GM18870 (cell line): Measurements from ENCODE around the gene TBC1D5.
"Not testable (repeated sequence)": the region's sequence is repeated elsewhere in the genome, so short reads cannot be mapped to it uniquely, and the experiment has no call there.

Experiments
- ATAC-seq: cut with Tn5 transposase; IDR thresholded peaks from one replicate; pipeline ENCODE4 v1.9.1; 2021; ENCODE audit warnings: moderate library complexity; ENCODE audit not compliant: unreplicated experiment

TBC1D5 gene

DNA sequence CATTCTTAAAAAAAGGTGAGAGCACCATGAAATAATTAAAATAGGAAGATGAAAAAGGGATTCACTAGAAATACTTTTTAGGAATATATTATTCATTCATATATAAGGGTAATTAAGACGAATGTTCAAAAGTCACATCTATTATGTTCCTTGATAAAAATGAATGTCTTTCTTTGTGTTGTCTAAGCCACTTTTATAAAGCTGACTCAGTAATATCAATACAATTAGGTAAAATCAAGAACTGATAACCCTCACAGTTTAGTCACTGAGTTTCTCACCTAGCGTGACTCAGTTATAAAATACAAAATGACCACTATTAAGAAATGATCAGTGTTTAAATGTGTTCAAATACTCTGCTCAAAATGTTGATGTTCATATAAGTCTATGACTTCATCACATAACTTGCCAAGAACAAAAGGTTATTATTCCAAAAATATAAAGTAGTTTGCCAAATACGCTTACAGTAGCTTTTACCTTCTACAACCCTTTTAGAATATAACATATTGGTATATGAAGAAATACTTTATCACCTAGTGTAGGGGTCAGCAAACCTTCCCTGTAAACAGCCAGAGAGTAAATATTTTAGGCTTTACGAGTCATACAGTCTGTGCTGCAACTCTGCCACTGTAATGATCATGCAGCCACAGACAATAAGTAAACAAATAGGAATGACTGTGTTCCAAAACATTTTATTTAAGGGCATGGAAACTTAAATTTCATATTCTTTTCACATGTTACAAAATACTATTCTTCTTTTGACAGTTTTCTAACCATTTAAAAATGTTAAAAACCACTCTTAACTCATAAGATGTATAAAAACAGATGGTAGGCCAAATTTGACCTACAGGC is 369.8 kb downstream of the TBC1D5 start:
- ATAC-seq, result no peak

DNA sequence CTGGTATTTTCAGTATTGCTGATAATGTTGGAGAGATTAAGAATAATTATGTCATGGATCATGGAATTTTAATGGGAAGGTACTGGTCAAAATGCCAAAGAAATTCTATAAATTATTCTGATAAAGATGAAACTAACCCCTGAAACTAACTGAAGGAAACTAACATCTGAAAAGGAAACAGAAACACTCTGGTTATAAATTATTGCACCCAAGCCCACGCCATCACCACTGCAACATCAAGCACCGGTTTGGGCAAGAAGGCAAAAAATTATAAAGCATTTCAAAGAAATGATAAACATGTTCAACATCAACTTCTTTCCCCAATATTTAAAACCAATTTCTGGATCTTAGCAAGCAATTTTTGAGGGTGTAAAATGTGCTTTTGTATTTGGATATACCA is 372.5 kb downstream of the TBC1D5 start:
- ATAC-seq, result no peak

GRCh38 chr3:17367171-17367570 is 375.3 kb downstream of the TBC1D5 start:
- no peak for ATAC-seq

DNA sequence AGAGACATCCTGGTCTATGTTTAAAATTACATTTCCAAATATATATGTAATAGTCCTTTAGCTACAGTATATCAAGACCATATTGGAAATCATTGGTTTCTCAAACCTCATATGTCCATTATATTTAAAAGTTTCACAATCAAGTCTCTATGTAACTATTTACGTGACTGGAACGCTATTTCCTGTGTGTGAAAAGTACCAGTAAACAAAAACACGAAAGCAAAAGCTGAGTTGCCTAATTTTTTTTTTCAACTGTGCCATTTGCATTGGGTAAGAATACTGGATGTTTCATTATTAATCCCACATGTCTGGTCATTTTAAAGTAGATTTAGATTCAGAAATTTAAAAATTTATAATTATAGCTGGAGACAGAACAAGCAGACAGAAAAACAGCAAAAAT is 381.4 kb downstream of the TBC1D5 start:
- no peak for ATAC-seq

DNA sequence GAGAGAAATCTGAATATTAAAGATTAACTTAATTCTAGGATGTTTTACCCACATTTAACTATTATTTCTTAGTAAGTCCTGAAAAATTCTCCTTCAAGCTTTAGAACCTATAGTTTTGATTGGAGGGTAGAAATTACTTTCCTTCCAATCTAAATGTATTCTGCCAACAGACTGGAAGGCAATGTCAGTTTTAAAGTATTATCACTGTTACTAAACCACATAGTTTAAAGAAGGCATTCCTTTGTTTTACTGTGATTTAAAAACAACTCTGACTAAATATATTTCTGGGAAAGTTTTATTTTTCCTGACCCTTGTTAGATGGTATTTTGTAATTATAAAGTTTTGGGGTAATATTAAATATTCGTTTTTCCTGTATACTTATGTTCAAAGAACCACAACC is 382.5 kb downstream of the TBC1D5 start:
- no peak for ATAC-seq

DNA sequence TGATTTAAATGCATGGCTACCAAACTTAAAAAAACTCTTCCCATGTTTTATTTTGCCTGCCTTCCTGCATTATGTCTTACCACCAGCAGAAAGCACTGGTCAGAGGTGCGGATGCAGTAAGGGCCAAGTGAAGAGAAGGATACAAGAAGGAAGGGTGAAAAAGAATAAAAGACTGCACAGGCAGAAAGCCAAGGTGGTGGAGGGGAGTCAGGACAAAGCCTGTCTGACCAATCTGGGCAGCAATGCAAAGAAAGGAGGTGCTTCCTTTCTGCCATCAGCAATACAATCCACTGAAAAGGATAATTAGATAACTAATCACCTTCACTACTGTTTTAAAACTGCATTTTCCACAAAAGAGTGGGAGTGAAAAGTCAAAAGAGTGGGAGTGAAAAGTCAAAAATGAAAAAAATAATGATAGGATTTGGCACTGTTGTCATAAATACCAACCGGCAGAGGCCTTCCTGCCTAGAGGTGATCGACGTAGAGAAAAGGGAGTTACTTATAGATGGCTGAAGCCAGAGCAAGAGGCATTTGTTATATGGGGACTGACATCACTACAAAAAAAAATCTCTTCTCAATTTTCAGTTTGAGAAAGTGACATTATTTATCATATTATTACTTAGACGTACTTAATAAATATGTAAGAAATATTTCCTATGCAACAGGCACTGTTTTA is 385.3 kb downstream of the TBC1D5 start:
- ATAC-seq, result no peak

DNA sequence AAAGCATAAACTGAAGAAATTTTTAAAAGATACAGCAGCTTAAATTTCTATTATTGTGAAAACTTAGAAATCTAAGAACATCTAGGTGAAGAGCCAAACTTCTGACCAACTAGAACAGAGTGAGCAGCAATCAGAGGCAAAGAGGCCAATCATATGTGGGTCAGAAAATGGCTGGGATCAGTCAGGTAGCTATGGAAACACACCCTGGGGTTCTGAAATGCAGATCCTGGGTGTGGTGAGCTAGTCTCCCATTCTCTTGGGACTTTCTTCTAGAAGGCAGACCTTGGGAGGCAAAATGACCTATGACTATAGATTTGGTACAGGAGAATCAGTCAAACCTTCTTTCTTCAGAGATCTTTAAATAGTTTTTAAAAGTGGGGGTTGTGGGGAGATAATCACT is 385.8 kb downstream of the TBC1D5 start:
- no peak for ATAC-seq

- ATAC-seq, result no peak
Observed at GRCh38 chr3:17355591-17355990, 386.8 kb downstream of the TBC1D5 start.

- ATAC-seq, result no peak
Observed at GRCh38 chr3:17354341-17354740, 388.1 kb downstream of the TBC1D5 start.

- no peak for ATAC-seq
Observed at GRCh38 chr3:17352620-17353019, 389.8 kb downstream of the TBC1D5 start.

- not testable (repeated sequence) for ATAC-seq
Observed at GRCh38 chr3:17351193-17351592, 391.2 kb downstream of the TBC1D5 start.

- ATAC-seq, result no peak
Observed at GRCh38 chr3:17349093-17349492, 393.3 kb downstream of the TBC1D5 start.

DNA sequence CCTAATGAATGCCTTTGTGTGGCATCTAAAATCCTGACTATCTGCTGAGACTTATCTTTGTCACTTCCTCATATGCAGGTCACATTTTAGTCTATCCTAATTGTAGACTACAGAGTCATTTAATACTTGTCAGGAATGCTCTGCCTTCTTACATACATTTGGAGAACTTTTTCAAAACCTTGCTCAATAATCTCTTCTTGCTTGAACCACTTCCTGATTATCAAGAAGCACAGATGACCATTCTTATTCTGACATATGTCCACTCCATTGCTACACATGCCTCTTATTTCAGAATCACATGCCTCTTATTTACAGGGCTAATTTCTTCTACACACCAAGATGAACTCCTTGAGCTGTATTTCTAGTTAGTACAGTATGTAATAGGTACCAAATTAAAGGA is 400.3 kb downstream of the TBC1D5 start:
- ATAC-seq, result no peak

- ATAC-seq, result no peak
Observed at GRCh38 chr3:17340693-17341092, 401.7 kb downstream of the TBC1D5 start.

GRCh38 chr3:17340261-17340660 is 402.2 kb downstream of the TBC1D5 start:
- ATAC-seq, result no peak

DNA sequence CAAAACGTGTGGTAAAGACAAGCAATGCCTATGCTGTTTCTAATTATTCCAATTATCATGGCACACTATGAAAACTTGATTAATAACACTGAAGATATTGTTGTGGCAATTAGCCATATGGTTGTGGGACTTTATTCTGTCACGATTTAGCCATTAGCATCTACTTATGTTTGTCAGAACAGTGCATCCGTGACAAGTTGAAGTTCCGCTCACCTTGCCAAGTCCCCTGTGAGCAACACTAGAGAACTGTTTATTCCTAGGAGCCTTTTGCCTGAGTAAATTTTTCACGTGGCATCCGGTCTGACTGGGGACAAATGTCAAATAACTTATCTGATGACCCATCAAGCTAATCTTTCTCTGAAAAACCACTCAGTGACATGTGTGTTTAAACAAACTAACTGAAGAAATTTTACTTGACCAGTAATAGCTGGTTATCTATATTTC is 403.3 kb downstream of the TBC1D5 start:
- ATAC-seq, result no peak

DNA sequence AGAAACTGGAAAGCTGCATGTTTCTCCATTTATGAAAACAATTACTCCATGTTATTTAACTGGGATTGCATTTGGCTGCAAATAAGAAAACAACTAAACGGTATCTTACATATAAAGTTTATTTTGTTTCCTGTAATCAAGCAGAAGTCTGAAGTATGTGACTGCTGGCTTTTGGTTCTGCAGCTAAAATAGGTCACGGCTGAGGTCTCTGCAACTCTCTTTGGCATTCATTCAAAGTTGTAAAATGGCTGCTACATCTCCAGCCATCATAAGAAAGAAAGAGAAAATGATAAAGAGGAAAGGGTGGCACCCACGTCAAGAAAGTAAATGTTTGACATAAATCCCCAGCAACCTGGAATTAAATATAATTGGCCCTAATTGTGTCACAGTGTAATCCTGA is 406.1 kb downstream of the TBC1D5 start:
- no peak for ATAC-seq

GRCh38 chr3:17333893-17334292 is 408.5 kb downstream of the TBC1D5 start:
- no peak for ATAC-seq

- ATAC-seq, result no peak
Observed at GRCh38 chr3:17333446-17333845, 409.0 kb downstream of the TBC1D5 start.

DNA sequence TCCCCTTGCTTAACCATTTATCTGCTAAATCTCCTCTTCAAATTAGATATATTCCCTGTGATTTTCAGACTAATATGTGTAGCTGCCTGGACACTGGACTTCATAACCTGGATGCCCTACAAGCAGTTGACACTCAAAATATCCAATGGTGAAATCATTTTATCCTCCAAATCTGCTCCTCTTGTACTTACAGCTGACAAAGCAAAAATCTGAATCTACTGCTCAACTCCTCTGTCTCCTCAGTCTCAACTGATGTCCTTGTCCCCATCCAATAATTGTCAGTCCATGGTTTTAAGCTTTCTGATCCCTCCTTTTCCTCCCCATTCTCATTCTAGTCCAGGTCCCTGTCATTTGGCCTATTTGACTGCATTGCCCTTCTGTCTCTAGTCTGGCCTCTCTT is 411.8 kb downstream of the TBC1D5 start:
- no peak for ATAC-seq

DNA sequence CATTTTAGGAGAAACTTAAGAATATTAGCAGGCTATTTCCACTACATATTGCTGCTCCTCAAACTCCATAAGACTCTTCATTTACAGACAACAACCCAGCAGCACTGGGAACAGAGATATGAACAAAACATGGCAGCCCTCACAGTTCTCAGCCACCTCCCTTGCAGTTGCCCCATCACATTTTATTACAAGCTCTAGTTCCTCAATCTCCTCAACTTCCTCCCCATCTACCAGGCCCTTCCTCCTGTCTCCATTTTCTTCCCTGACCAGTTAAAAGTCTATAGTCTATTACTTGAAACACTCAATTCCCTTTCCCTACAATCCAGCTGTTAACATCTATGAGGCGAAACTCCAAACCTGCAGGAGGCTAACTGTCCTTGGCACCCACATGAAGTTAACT is 412.5 kb downstream of the TBC1D5 start:
- ATAC-seq, result no peak

DNA sequence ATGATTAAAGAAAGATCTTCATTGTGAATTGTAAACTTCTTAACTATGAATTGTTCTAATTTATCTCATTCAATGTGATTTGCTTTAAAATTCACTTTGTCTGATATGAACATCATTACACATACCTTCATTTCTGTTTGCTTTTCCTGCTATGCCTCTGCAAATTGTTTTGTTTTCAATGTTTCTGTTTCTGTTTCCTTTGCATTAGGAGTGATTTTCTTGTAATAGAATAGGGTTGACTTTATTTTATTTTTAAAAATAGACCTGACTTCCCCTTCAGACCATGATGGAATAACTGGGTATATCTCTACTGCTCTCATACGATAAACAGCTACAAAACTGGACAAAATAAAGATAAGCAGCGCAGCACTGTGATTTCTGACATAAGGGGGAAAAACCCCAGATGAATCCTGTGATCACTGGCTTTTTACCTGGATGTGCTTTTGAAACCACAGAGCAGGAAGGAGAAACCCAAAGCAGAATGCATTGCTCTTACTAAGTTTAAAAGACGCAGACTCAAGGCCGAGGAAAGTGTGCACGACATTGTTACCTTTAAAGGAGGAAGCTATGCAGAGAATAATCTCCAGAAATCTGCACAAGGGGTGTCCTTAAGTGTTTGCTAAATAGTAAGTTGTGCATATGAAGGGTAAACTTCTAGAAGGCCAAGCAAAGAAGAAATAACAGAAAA is 420.2 kb downstream of the TBC1D5 start:
- ATAC-seq, result peak; percentile 53
